IPS DF 6.9 (cell line): ENCODE data around the gene PLD2.

Source experiments
- DNase-seq: peaks from one replicate; pipeline ENCODE4 v3.0.0-alpha.2; 2013; ENCODE audit warnings: low read depth, low spot score
- H3K27ac ChIP-seq: one replicate; pipeline ENCODE4 v1.5.1; 2013; ENCODE audit warnings: low read length, control low read depth
- H3K27me3 ChIP-seq: 2 replicates; pipeline ENCODE4 v1.6.1; 2013; ENCODE audit warnings: mild to moderate bottlenecking, low read length; ENCODE audit not compliant: control insufficient read depth, insufficient read depth
- H3K36me3 ChIP-seq: 2 replicates; pipeline ENCODE4 v1.6.1; 2013; ENCODE audit warnings: low read length; ENCODE audit not compliant: control insufficient read depth, insufficient read depth
- H3K4me1 ChIP-seq: 2 replicates; pipeline ENCODE4 v1.6.1; 2013; ENCODE audit warnings: low read length; ENCODE audit not compliant: control insufficient read depth, insufficient read depth
- H3K4me3 ChIP-seq: 2 replicates; pipeline ENCODE4 v1.5.1; 2013; ENCODE audit warnings: mild to moderate bottlenecking, low read length
- H3K9me3 ChIP-seq: 2 replicates; pipeline ENCODE4 v1.6.1; 2013; ENCODE audit warnings: low read length, inconsistent platforms; ENCODE audit not compliant: control insufficient read depth, insufficient read depth
- WGBS: extraction: QIAGEN DNeasy Blood & Tissue Kit; methylation state at CpG from one replicate; pipeline ENCODE4 v1.1.7; 2013; ENCODE audit warnings: mixed read lengths, missing lambda C conversion rate; ENCODE audit not compliant: insufficient read length, insufficient coverage; 5-methylcytosine and 5-hydroxymethylcytosine counted together

Gene PLD2, protein sequence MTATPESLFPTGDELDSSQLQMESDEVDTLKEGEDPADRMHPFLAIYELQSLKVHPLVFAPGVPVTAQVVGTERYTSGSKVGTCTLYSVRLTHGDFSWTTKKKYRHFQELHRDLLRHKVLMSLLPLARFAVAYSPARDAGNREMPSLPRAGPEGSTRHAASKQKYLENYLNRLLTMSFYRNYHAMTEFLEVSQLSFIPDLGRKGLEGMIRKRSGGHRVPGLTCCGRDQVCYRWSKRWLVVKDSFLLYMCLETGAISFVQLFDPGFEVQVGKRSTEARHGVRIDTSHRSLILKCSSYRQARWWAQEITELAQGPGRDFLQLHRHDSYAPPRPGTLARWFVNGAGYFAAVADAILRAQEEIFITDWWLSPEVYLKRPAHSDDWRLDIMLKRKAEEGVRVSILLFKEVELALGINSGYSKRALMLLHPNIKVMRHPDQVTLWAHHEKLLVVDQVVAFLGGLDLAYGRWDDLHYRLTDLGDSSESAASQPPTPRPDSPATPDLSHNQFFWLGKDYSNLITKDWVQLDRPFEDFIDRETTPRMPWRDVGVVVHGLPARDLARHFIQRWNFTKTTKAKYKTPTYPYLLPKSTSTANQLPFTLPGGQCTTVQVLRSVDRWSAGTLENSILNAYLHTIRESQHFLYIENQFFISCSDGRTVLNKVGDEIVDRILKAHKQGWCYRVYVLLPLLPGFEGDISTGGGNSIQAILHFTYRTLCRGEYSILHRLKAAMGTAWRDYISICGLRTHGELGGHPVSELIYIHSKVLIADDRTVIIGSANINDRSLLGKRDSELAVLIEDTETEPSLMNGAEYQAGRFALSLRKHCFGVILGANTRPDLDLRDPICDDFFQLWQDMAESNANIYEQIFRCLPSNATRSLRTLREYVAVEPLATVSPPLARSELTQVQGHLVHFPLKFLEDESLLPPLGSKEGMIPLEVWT

DNA sequence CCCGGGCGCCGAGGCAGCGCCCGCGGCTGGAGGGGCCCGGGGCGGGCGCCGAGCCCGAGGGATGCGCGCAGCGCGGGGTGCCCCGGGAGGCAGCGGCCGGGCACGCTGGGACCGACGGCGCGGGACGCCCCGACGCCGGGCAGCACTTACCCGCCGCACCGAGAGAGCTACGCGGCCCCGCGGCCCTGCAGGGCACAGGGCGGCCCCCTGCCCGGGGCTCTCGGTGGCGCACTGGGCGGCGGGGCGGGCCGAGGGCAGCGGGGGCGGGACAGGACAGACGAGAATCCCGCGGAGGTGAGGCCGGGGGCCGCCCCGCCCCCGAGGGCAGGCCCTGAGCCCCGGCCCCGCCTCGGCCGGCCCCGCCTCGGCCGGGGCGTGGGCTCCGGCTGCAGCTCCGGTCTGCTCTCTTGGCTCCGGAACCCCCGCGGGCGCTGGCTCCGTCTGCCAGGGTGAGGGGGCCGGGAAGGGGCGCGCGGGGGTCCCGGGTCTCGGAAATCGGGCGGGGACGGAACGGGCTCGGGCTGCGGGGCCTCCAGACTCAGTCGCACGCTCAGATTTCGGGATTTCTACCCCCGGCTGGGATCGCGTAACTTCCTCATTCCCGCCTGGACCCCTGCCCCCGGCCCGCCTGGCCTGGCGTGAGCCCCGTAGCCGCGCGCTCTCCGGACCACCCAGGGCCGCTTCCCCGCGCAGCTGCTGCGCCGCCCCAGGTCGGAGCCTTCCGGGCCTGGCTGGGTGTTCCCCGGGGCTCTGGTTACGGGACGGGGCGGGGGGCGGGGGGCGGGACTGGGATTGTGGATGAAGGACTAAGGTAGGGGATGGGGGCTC, at the start of gene PLD2:
Gene PLD2, plus strand, starts transcription at position 376 of the 828 bp plus-strand sequence. CDS start 621 bp downstream, outside the sequence.
- no CpG with 5 or more reads among the region's 106 CpGs for WGBS
- Histone ChIP-seq H3K9me3 (no peaks in the 10 kb centered on the region), H3K27ac (no peak within 1 kb of the TSS), H3K27me3 (no peaks in the 10 kb centered on the region), H3K36me3 (0 out of 2 replicates have a peak, but pooled peaks cover 2% of the 10 kb centered on the region), H3K4me3 (peak within 1 kb of the TSS; percentile 87), H3K4me1 (no peaks in the 10 kb centered on the region)
- no peak for DNase-seq

DNA sequence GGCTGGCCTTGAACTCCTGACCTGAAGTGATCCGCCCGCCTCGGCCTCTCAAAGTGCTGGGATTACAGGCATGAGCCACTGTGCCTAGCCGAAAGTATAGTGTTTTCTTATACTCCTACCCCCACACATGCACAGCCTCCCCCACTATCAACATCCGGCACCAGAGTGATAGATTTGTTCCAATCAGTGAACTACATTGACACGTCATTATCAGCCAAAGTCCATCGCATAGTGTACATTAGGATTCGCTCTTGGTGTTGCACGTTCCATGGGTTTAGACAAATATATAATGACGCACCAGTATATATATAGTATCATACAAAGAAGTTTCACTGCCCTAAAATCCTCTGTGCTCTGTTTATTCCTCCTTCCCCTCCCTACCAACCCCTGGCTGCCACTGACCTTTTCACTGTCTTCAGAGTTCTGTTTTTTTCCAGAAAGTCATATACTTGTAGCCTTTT, 47.1 kb upstream of the PLD2 start:
- Histone ChIP-seq H3K4me3 (no peak overlapping the region), H3K27ac (no peak overlapping the region), H3K9me3 (no peaks in the 10 kb centered on the region), H3K36me3 (no peaks in the 10 kb centered on the region), H3K4me1 (no peaks in the 10 kb centered on the region), H3K27me3 (no peaks in the 10 kb centered on the region)
- WGBS = no CpG with 5 or more reads among the region's 10 CpGs
- DNase-seq = no peak

DNA sequence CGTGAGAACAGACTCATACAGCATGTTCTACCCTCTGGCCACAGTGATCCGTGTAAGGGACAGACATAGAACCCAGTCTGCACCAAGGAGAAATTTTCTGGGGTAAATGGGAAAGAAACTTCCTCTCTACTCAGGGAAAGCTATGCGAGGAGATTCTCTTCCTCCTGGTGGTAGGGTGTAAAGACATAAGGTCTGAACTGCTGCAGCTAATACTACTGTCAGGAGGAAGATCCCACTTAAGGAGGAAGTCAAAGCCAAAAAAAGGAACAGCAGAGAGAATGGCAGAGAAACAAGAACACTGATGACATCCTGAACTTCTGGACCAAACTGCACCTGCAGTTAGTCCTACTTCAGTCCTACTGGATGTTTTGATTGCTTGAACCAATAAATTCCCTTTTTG, 42.4 kb upstream of the PLD2 start:
- no peak for DNase-seq
- no peaks in the 10 kb centered on the region for H3K27me3 ChIP-seq
- no peaks in the 10 kb centered on the region for H3K4me1 ChIP-seq
- no peak overlapping the region for H3K4me3 ChIP-seq
- no peaks in the 10 kb centered on the region for H3K36me3 ChIP-seq
- no CpG with 5 or more reads among the region's 3 CpGs for WGBS
- no peak overlapping the region for H3K27ac ChIP-seq
- no peaks in the 10 kb centered on the region for H3K9me3 ChIP-seq

DNA sequence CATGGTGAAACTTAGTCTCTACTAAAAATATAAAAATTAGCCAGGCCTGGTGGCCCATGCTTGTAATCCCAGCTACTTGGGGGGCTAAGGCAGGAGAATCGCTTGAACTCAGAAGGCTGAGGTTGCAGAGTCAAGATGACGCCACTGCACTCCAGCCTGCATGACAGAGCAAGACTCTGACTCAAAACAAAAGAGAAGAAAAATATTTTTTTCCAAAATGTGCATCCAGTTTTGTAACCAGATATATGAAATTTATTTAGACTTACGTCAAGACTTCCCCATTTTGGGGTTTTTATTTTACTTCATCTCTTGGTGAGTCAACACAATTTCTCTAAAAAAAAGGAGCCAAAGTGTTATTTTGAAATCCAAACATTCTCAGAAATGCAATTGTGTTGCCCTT, 40.8 kb upstream of the PLD2 start:
- Histone ChIP-seq H3K36me3 (no peaks in the 10 kb centered on the region), H3K27ac (no peak overlapping the region), H3K4me3 (no peak overlapping the region), H3K9me3 (no peaks in the 10 kb centered on the region), H3K27me3 (no peaks in the 10 kb centered on the region), H3K4me1 (no peaks in the 10 kb centered on the region)
- no peak for DNase-seq
- WGBS = no CpG with 5 or more reads among the region's 3 CpGs

DNA sequence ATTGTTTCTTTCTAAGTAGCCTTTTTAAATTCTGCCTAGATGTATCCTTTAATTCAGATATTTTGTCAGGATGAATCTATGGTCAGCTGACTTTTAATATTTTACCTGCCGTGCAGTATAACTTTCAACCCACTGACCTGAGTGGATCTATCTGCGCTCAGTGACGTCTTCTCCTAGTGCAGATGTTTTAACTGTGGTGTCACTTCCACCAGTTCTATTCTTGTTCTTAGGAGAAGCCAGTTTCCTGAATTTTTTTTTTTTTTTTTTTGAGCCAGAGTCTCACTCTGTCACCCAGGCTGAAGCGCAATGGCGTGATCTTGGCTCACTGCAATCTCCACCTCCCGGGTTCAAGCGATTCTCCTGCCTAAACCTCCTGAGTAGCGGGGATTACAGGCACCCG, 40.2 kb upstream of the PLD2 start:
- Histone ChIP-seq H3K36me3 (no peaks in the 10 kb centered on the region), H3K27ac (no peak overlapping the region), H3K9me3 (no peaks in the 10 kb centered on the region), H3K4me1 (no peaks in the 10 kb centered on the region), H3K27me3 (no peaks in the 10 kb centered on the region), H3K4me3 (no peak overlapping the region)
- WGBS = no CpG with 5 or more reads among the region's 9 CpGs
- no peak for DNase-seq

DNA sequence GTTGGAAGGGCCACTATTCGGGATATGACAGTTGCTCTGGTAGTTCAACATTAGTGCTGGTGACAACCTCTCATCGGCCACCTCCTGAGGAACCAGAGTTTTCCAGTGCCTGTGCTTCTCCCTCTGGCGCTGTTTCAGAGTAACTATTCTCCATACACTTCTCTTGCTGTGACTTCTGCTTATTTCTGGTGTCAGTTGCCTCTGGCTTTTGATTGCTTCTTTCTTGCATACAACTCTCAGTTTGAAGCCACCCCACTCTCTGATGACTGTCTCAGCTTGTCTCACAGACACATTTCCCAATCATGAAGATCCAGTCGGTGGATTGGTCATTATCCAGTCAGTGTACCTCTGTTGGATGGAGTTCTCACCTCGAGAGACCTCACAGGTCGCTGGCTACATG, 38.7 kb upstream of the PLD2 start:
- Histone ChIP-seq H3K27me3 (no peaks in the 10 kb centered on the region), H3K4me3 (no peak overlapping the region), H3K27ac (no peak overlapping the region), H3K4me1 (no peaks in the 10 kb centered on the region), H3K9me3 (no peaks in the 10 kb centered on the region), H3K36me3 (no peaks in the 10 kb centered on the region)
- no CpG with 5 or more reads among the region's 6 CpGs for WGBS
- DNase-seq = no peak

DNA sequence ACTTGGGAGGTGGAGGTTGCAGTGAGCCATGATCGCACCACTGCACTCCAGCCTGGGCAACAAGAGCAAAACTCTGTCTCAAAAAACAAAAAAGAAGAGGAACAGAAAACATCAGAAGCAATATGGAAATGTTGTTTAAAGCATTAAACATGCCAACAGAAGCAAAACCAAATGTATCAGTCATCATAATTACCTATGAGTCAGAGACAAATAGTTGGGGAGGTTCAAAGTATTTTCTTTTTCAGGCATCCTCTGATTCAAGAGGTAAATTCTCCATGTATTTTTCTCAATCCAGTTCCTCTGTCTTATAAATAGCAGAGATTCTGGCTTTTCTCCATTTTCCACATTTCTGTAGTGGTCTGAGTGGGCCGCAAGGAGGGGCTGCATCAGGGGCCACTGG, 37.3 kb upstream of the PLD2 start:
- no peak for DNase-seq
- no peak overlapping the region for H3K27ac ChIP-seq
- no CpG with 5 or more reads among the region's 2 CpGs for WGBS

DNA sequence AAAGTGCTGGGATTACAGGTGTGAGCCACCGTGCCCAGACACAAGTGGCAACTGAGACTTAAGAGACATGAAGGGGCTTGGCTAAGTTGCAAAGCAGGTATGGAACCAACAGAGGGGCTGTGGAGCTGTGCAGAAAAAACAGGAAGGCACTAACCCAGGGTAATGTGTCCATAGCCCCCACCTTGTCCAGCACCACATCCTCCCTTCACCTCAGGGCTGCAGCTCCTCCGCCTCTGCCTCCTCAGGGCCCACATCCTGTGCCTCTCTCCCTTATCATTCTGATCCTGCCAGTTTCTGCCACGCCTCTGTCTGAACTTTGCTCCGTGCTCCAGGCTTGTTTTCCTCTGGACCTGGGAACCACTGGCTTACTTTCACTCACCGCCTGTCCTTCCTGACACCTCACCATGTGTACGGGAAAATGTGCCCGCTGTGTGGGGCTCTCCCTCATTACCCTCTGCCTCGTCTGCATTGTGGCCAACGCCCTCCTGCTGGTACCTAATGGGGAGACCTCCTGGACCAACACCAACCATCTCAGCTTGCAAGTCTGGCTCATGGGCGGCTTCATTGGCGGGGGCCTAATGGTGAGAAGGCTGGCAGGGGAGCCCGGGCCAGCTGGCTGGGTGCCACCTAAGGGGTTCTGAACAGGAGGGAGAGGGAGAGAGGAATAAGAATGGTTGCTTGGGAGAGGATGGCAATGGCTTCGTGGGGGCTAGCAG, 35.3 kb upstream of the PLD2 start, which contains the start of gene TM4SF5:
Gene TM4SF5, plus strand, starts transcription at position 368 of the 716 bp plus-strand sequence. Its CDS starts 37 bp downstream, at position 405.
- Histone ChIP-seq H3K27ac (no peak within 1 kb of the TSS), H3K4me1 (no peaks in the 10 kb centered on the region), H3K36me3 (no peaks in the 10 kb centered on the region), H3K4me3 (no peak within 1 kb of the TSS), H3K27me3 (no peaks in the 10 kb centered on the region), H3K9me3 (no peaks in the 10 kb centered on the region)
- DNase-seq = no peak
- WGBS = no CpG with 5 or more reads among the region's 13 CpGs

More for the DNA sequence above, 37.3 kb upstream of the PLD2 start:
- H3K4me1 ChIP-seq = no peaks in the 10 kb centered on the region
- no peaks in the 10 kb centered on the region for H3K36me3 ChIP-seq
- H3K4me3 ChIP-seq = no peak overlapping the region
- no peaks in the 10 kb centered on the region for H3K27me3 ChIP-seq
- H3K9me3 ChIP-seq = no peaks in the 10 kb centered on the region

DNA sequence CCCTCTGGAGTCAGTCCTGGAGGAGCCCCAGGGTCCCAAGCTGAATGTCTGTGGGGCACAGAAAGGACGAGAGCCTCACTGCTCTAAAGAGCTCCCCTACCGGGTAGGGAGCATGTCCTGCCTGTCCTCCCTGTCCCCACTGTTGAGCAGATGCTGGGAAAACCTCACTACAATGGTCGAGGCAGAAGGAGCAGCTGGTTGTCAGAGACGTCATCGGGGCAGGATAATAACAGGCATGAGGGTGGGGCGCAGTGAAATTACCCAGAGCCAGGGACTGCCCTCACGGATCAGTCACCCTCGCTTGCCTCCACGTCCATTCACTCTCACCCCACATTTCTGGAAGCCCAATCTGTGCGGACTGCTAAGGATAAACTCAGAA, 34.7 kb upstream of the PLD2 start:
- no peaks in the 10 kb centered on the region for H3K4me1 ChIP-seq
- WGBS = no CpG with 5 or more reads among the region's 10 CpGs

More for the DNA sequence above, 34.7 kb upstream of the PLD2 start:
- H3K9me3 ChIP-seq = no peaks in the 10 kb centered on the region
- DNase-seq = no peak
- no peak overlapping the region for H3K27ac ChIP-seq
- H3K4me3 ChIP-seq = no peak overlapping the region
- H3K27me3 ChIP-seq = no peaks in the 10 kb centered on the region
- no peaks in the 10 kb centered on the region for H3K36me3 ChIP-seq
